Adrenal gland (tissue), 12 donors: ENCODE results near the gene MESP2. TPM values are rescaled to one million over a fixed set of nuclear protein-coding genes. Genes with fewer than 3 reads are reported as not detected.
"Not testable (repeated sequence)": the region's sequence is repeated elsewhere in the genome, so short reads cannot be mapped to it uniquely, and the experiment has no call there.

Experiments used
- DNase-seq, 7 donors: peaks; one replicate each; pipeline ENCODE4 v3.0.0-alpha.2; 2019 to 2020
- H3K27ac ChIP-seq, 5 donors: fragments of 200-600 bp; sonication (generic) in 4 of 5; 1 replicate in 3 of 5; 2 replicates in 2 of 5; pipeline versions ENCODE4 v1.5.1 to v1.8.0; 2016 to 2020; ENCODE audit warnings: mild to moderate bottlenecking in 1 of 5
- H3K27me3 ChIP-seq: fragments of 200-600 bp; 2 replicates; pipeline ENCODE4 v1.8.0; 2021
- H3K36me3 ChIP-seq, 2 donors: fragments of 200-600 bp; replicated peaks in 1 of 2; 1 replicate in 1 of 2; 2 replicates in 1 of 2; pipeline versions ENCODE4 v1.5.1 to v1.8.0; 2018 to 2022
- H3K4me1 ChIP-seq, 2 donors: fragments of 200-600 bp; replicated peaks in 1 of 2; 1 replicate in 1 of 2; 2 replicates in 1 of 2; pipeline versions ENCODE4 v1.5.1 to v1.8.0; 2018 to 2021
- H3K4me3 ChIP-seq, 4 donors: fragments of 200-600 bp; sonication (generic) in 3 of 4; one replicate each; pipeline ENCODE4 v1.5.1; 2016 to 2018
- H3K9me3 ChIP-seq, 3 donors: fragments of 200-600 bp; sonication (generic) in 1 of 3; replicated peaks in 1 of 3; 1 replicate in 2 of 3; 2 replicates in 1 of 3; pipeline versions ENCODE4 v1.5.1 to v1.8.0; 2016 to 2021
- CTCF ChIP-seq, 6 experiments: fragments of 450-650 bp in 4 of 6; fragments of 200-600 bp in 2 of 6; sonication (generic) in 1 of 6; IDR thresholded peaks; 1 replicate in 5 of 6; 2 replicates in 1 of 6; pipeline versions ENCODE4 v1.5.1 to v1.8.0; 2016 to 2021; ENCODE audit warnings: antibody characterized with exemption in 6 of 6, mild to moderate bottlenecking in 2 of 6, moderate library complexity in 1 of 6
- POLR2A ChIP-seq, 2 donors: fragments of 450-650 bp; IDR thresholded peaks; one replicate each; pipeline ENCODE4 v1.6.1; 2017; ENCODE audit warnings: antibody characterized with exemption in 2 of 2, mild to moderate bottlenecking in 2 of 2, moderate library complexity in 1 of 2
- WGBS, 4 donors: extraction: QIAGEN DNeasy Blood & Tissue Kit in 2 of 4; methylation state at CpG; one replicate each; pipeline versions ENCODE4 v1.1.5 to v1.1.7; 2013 to 2017; 5-methylcytosine and 5-hydroxymethylcytosine counted together
- intact Hi-C, 2 donors: fragments of 100-400 bp; cut with DNase I; formaldehyde crosslinking; loops; one replicate each; pipeline versions ENCODE4 v1.14.1 to v1.15.0; 2022 to 2023
- polyA plus RNA-seq, 3 donors: library from polyadenylated mRNA; stranded (reverse); fragments of 200-250 nt in 2 of 3; fragments of 350-450 nt in 1 of 3; fragmentation: Illumina TruSeq in 1 of 3; extraction: RNeasy Lipid Tissue Mini Kit (QIAGEN cat#74804) in 1 of 3; gene quantifications; one replicate each; pipeline ENCODE4 v1.2.3, GENCODE V29; 2013 to 2014
- total RNA-seq, 9 donors: library from RNA; depleted of rRNA in 4 of 9; stranded (reverse); fragments of >200 nt in 4 of 9; fragments of 120-200 nt in 1 of 9; fragmentation: NEBNext Ultra II Directional in 1 of 9; extraction: Animal tissue kit (Norgen Biotek cat#: 25700) in 1 of 9; gene quantifications; one replicate each; pipeline versions ENCODE4 v1.1.0 to v1.2.4, GENCODE V29; 2013 to 2023
- donor health status: healthy with polysubstance abuse.
- donor health status: Bipolar disorder and iron deficiency.
- donor health status: DM: yes; HTN: yes; CAD: no.
- donor health status: DM: no; HTN: no; CAD: no.
- donor health status: DM: no; HTN: no; CAD: no.
- donor health status: DM: yes; HTN: yes; CAD: no.

Gene MESP2
- total and polyA plus RNA-seq, 12 donors = 0.34 to 1.7 (median 0.55) TPM; not detected in 3

- H3K4me1 ChIP-seq = peaks cover 12 to 27% of the 10 kb centered on the region in 2 donors
- DNase-seq = no peak
- intact Hi-C loops = no loop called here
- H3K9me3 ChIP-seq = no peaks in the 10 kb centered on the region
- TF ChIP-seq CTCF (IDR thresholded peaks at IDR 0.05) (no peak), POLR2A (IDR thresholded peaks at IDR 0.05) (no peak)
- H3K27me3 ChIP-seq = no peaks in the 10 kb centered on the region
- no peaks in the 10 kb centered on the region for H3K36me3 ChIP-seq
- no peak overlapping the region for H3K27ac ChIP-seq
- no peak overlapping the region for H3K4me3 ChIP-seq
- WGBS, 4 donors = 69 to 85% (median 78%) methylated on average over 6 of the region's 6 CpGs
Observed at GRCh38 chr15:89780601-89781000, 4.5 kb downstream of the MESP2 start.

GRCh38 chr15:89781055-89781454, 4.9 kb downstream of the MESP2 start:
- WGBS, 4 donors = 69 to 90% (median 88%) methylated on average over 6 of the region's 6 CpGs
- H3K9me3 ChIP-seq = no peaks in the 10 kb centered on the region
- intact Hi-C loops = no loop called here
- H3K4me3 ChIP-seq = no peak overlapping the region
- TF ChIP-seq POLR2A (IDR thresholded peaks at IDR 0.05) (no peak), CTCF (IDR thresholded peaks at IDR 0.05) (no peak)
- DNase-seq = no peak
- no peaks in the 10 kb centered on the region for H3K27me3 ChIP-seq
- no peaks in the 10 kb centered on the region for H3K36me3 ChIP-seq
- H3K4me1 ChIP-seq = peaks cover 10 to 25% of the 10 kb centered on the region in 2 donors
- peak overlapping the region in 1 of 5 donors; percentile 78 for H3K27ac ChIP-seq

- Histone ChIP-seq H3K4me3 (no peak overlapping the region), H3K27ac (peak overlapping the region in 4 of 5 donors; percentile 34 to 81 (median 74)), H3K36me3 (no peaks in the 10 kb centered on the region), H3K4me1 (peaks cover under 1 to 15% of the 10 kb centered on the region in 2 donors), H3K9me3 (no peaks in the 10 kb centered on the region), H3K27me3 (no peaks in the 10 kb centered on the region)
- WGBS, 4 donors = 37 to 51% (median 43%) methylated on average over 15 of the region's 15 CpGs
- DNase-seq = peak; percentile 66 to 88 (median 83)
- TF ChIP-seq POLR2A (IDR thresholded peaks at IDR 0.05) (no peak), CTCF (IDR thresholded peaks at IDR 0.05) (no peak)
- intact Hi-C loops = no loop called here
Observed at GRCh38 chr15:89781891-89782618, 5.9 kb downstream of the MESP2 start.

GRCh38 chr15:89782619-89782950, 6.5 kb downstream of the MESP2 start:
- not testable (repeated sequence) for DNase-seq

More at GRCh38 chr15:89782619-89782950, 6.5 kb downstream of the MESP2 start:
- intact Hi-C loops, H3K36me3 ChIP-seq, H3K27me3 ChIP-seq, H3K9me3 ChIP-seq, H3K4me3 ChIP-seq: not testable (repeated sequence)
- peak overlapping the region in 4 of 5 donors; percentile 34 to 81 (median 74) for H3K27ac ChIP-seq
- H3K4me1 ChIP-seq = peaks cover 0 to 14% of the 10 kb centered on the region in 2 donors
- 94 to 97% (median 96%) methylated on average over 9 of the region's 9 CpGs for WGBS, 4 donors
